HG02970 (cell line): Measurements from ENCODE around the gene COX10.
"Not testable (repeated sequence)": the region's sequence is repeated elsewhere in the genome, so short reads cannot be mapped to it uniquely, and the experiment has no call there.

Source experiments
- ATAC-seq: cut with Tn5 transposase; IDR thresholded peaks from one replicate; pipeline ENCODE4 v1.9.1; 2021; ENCODE audit warnings: mild to moderate bottlenecking, moderate library complexity, moderate number of reproducible peaks; ENCODE audit not compliant: unreplicated experiment, low FRiP score

The COX10 gene

GRCh38 chr17:14236032-14236431 lies 166.7 kb downstream of the COX10 start:
- ATAC-seq, result not testable (repeated sequence)

- not testable (repeated sequence) for ATAC-seq
Measured at GRCh38 chr17:14236762-14237161, 167.5 kb downstream of the COX10 start, which contains the start of gene CDRT15. Gene CDRT15, minus strand, starts transcription at chr17:14236862. Its CDS starts 29 bp downstream, at chr17:14236833.

- not testable (repeated sequence) for ATAC-seq
Measured at GRCh38 chr17:14239271-14239670, 170.0 kb downstream of the COX10 start.

- no peak for ATAC-seq
Measured at GRCh38 chr17:14245002-14245401, 175.7 kb downstream of the COX10 start.

GRCh38 chr17:14245629-14246028 lies 176.3 kb downstream of the COX10 start:
- ATAC-seq, result no peak
